Cerebellar cortex (tissue), 1 donor: ENCODE results near the gene FKBP4.

Experiments
- DNase-seq: peaks from one replicate; pipeline ENCODE4 v3.0.0-alpha.2; 2015; ENCODE audit warnings: low spot score

Gene FKBP4

GRCh38 chr12:2813214-2814185 is 18.7 kb downstream of the FKBP4 start:
- peak; percentile 83 for DNase-seq

- no peak for DNase-seq
Observed at GRCh38 chr12:2819810-2820209, 25.0 kb downstream of the FKBP4 start.

- no peak for DNase-seq
Observed at GRCh38 chr12:2820432-2820831, 25.7 kb downstream of the FKBP4 start.

GRCh38 chr12:2823483-2823882 is 28.7 kb downstream of the FKBP4 start:
- DNase-seq, result no peak

GRCh38 chr12:2824541-2824940 is 29.8 kb downstream of the FKBP4 start:
- DNase-seq, result no peak

- DNase-seq, result no peak
Observed at GRCh38 chr12:2825132-2825531, 30.4 kb downstream of the FKBP4 start.

- DNase-seq, result no peak
Observed at GRCh38 chr12:2826036-2826435, 31.3 kb downstream of the FKBP4 start.

GRCh38 chr12:2826721-2827515 is 32.1 kb downstream of the FKBP4 start:
- DNase-seq, result peak; percentile 61

- no peak for DNase-seq
Observed at GRCh38 chr12:2829275-2829674, 34.5 kb downstream of the FKBP4 start.

GRCh38 chr12:2832550-2833127 is 37.9 kb downstream of the FKBP4 start:
- DNase-seq, result no peak

- DNase-seq, result peak; percentile 75
Observed at GRCh38 chr12:2833327-2833726, 38.6 kb downstream of the FKBP4 start.

- DNase-seq, result no peak
Observed at GRCh38 chr12:2833810-2834209, 39.0 kb downstream of the FKBP4 start.

- no peak for DNase-seq
Observed at GRCh38 chr12:2834581-2835491, 40.1 kb downstream of the FKBP4 start, which contains the start of gene NRIP2. NRIP2 (minus strand) TSS chr12:2835035; CDS start chr12:2834983, 52 bp downstream.

- DNase-seq, result no peak
Observed at GRCh38 chr12:2835691-2836403, 41.1 kb downstream of the FKBP4 start.

- no peak for DNase-seq
Observed at GRCh38 chr12:2836574-2836973, 41.8 kb downstream of the FKBP4 start.

- peak; percentile 65 for DNase-seq
Observed at GRCh38 chr12:2841056-2841650, 46.4 kb downstream of the FKBP4 start.

- DNase-seq, result no peak
Observed at GRCh38 chr12:2842948-2843347, 48.2 kb downstream of the FKBP4 start.

- no peak for DNase-seq
Observed at GRCh38 chr12:2844786-2845185, 50.0 kb downstream of the FKBP4 start.

GRCh38 chr12:2845280-2845679 is 50.5 kb downstream of the FKBP4 start:
- DNase-seq, result no peak

- DNase-seq, result no peak
Observed at GRCh38 chr12:2851931-2852330, 57.2 kb downstream of the FKBP4 start.
